Testis (tissue), 2 donors: Measurements from ENCODE around the gene VAMP1.

Experiments used
- CTCF ChIP-seq, 3 experiments: fragments of 450-650 bp in 2 of 3; fragments of 200-600 bp in 1 of 3; sonication (generic) in 1 of 3; IDR thresholded peaks; one replicate each; pipeline ENCODE4 v1.5.1; 2016 to 2019; ENCODE audit warnings: antibody characterized with exemption in 3 of 3, mild to moderate bottlenecking in 2 of 3, moderate library complexity in 1 of 3
- POLR2A ChIP-seq: fragments of 450-650 bp; IDR thresholded peaks from one replicate; pipeline ENCODE4 v1.6.1; 2017; ENCODE audit warnings: antibody characterized with exemption, mild to moderate bottlenecking, moderate library complexity

GRCh38 chr12:6425590-6426531 lies 44.6 kb downstream of the VAMP1 start:
- TF ChIP-seq POLR2A = no peak
- TF ChIP-seq CTCF (IDR thresholded peaks at IDR 0.05) = no peak
